Posterior cingulate gyrus (tissue), 11 donors: Measurements from ENCODE around the gene PSMB9.

Experiments used
- DNase-seq, 10 donors: peaks; one replicate each; pipeline versions ENCODE4 v3.0.0 to v3.0.0-alpha.2; 2020 to 2021; ENCODE audit warnings: mixed read lengths in 3 of 10
- intact Hi-C: fragments of 100-400 bp; cut with DNase I; formaldehyde crosslinking; loops from one replicate; pipeline ENCODE4 v1.15.1; 2023

PSMB9 gene

GRCh38 chr6:32888576-32888975 is 34.6 kb downstream of the PSMB9 start:
- intact Hi-C loops: loop anchor here (5.0 to 10.0 kb wide), 3 partner anchors 79 to 359 kb away; partner anchors contain the start of gene BRD2
- DNase-seq: no peak

DNA sequence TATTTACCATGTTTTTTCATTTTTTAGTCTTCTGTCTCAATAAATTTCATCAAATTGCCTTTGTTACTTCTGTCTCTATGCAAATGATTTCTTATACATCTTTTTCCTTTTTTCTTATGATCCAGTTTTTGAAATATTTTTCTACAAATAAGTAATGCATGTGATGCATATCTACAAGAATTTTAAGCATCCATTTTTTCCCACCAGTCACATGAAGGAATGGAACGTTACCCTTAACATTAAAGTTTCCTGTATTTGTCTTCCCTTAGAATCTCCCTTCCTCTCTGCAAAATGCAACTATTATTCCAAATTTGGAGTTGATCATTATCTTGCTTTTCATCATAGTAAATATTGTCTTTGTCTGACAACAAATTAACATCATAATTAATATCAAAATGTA is 35.5 kb downstream of the PSMB9 start:
- intact Hi-C loops: loop anchor here (5.0 to 10.0 kb wide), 3 partner anchors 78 to 358 kb away; partner anchors contain the start of gene BRD2
- no peak for DNase-seq

DNA sequence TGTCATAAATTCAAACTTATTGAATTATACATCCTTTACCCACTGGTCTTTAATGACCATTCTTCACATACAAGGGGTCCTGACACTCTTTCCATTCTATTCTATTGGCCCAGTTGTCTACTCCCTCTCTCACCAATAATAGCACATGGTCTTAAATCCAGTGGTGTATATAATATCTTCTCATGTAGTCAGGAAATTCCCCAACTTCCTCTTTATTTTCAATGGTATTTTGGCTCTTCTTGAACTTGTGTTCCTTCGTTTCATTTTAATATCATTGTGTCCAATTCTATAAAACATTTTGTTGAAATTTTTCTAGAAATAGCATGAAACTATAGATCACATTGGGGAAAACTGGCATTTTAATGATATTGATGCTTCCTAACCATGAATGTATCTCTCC is 36.8 kb downstream of the PSMB9 start:
- intact Hi-C loops: no loop called here
- DNase-seq: no peak

DNA sequence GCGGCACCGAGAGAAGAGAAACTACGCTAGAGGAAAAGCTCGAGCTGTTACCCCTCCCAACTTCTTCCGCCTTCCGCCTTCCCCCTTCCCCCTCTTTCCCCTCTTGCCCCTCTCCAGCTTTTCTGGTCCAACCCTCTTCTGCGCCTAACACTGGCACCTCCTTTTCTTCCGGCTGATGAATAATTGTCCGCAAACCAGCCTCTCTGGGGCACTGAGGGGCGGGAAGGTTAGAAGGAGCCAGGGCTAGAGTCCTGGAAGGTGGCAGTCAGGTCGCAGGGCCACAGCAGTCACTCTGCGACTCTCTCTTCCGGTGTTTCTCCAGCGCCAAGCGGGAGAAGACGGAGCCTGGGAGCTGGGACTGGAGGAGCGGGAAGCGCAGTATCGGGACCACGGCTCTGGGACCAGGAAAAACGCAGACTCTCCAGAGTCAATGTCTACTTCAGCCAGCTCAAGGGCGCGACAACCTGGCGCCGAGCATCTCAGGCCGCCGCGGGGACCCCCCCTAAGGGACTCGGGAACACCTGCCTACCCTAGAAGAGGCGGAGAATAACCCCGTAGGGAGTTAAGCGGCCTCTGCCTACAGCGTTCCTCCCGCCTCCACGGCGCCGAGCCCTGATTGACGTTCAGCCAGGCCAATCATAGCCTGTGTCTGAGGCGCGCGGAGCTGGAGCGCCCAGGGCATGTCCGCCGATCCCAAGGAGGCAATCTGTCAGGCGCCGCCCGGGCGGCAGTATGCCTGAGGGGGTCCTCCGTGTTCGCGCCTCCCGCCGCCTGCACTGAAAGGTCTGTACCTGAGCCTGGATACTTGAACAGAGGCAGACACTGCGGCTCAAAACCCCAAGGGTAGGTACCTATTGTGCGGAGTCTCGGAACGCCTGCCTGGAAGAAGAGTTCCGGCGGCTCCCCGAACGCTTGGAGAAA is 40.4 kb downstream of the PSMB9 start:
- intact Hi-C loops: no loop called here
- peak; percentile 92 to 99 (median 94) for DNase-seq

GRCh38 chr6:32895006-32895345 is 41.0 kb downstream of the PSMB9 start:
- DNase-seq: no peak
- intact Hi-C loops: no loop called here

- intact Hi-C loops: no loop called here
- no peak for DNase-seq
Measured at GRCh38 chr6:32903952-32904351, 50.0 kb downstream of the PSMB9 start.

- DNase-seq: no peak
- intact Hi-C loops: no loop called here
Measured at GRCh38 chr6:32905078-32905477, 51.1 kb downstream of the PSMB9 start.

- intact Hi-C loops: no loop called here
Measured at GRCh38 chr6:32906539-32906938, 52.5 kb downstream of the PSMB9 start.

DNA sequence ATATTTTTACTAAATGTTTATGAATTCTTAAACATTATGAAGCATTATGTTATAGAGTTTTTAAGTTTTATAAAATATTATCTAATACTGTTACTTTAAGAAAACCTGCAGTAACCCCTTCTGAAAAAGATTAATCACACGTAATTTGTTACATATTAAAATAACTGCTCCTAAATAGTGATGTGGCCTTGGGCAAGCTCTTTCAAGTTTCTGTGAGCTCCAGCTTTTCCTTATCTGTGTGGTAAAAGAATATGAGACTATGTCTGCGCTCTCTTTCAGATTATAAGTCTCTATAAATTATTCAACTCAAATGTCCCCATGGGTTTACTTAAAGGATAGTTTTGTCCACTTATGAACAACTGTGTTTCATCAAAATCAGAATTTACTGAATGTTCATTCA is 54.9 kb downstream of the PSMB9 start:
- no peak for DNase-seq
- intact Hi-C loops: no loop called here

More at GRCh38 chr6:32906539-32906938, 52.5 kb downstream of the PSMB9 start:
- DNase-seq: no peak
